ENCODE measurements around the gene HELQ. TPM values are rescaled to one million over a fixed set of nuclear protein-coding genes. Genes with fewer than 3 reads are reported as not detected.
"Not testable (repeated sequence)": the region's sequence is repeated elsewhere in the genome, so short reads cannot be mapped to it uniquely, and the experiment has no call there.

Gene HELQ
- total and polyA plus RNA-seq, 4 donors, result 5.2 to 22.0 (median 12.9) TPM

DNA sequence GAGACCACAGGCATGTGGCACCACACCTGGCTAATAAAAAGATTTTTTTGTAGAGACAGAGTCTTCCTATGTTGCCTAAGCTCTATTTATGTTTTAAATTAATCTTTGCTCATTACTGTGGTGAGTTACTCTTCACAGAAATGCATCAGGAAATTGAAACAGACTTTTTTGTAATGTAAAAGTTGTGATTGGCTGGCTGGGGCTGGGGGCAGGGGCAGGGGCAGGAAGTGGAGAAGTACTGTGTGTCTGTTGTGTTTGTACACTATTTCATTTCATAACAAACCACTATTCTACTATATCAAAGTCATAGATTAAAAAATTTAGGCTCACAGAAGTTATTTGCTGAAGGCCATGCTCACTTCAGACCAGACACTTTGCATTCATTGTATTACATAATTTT lies 48.4 kb upstream of the HELQ start:
- Histone ChIP-seq H3K4me1 (ENCODE audit: control insufficient read depth in 5 of 5, insufficient read depth in 5 of 5, low read length in 5 of 5) (no peaks in the 10 kb centered on the region), H3K9me3 (ENCODE audit: control insufficient read depth in 4 of 4, insufficient read depth in 3 of 4, low read length in 3 of 4) (no peaks in the 10 kb centered on the region), H3K27me3 (ENCODE audit: control insufficient read depth in 3 of 3, insufficient read depth in 3 of 3, low read length in 2 of 3) (no peaks in the 10 kb centered on the region), H3K27ac (ENCODE audit: low read depth in 1 of 2, low read length in 1 of 2) (no peak overlapping the region), H3K9ac (ENCODE audit: insufficient read depth in 1 of 2, low read length in 2 of 2) (no peak overlapping the region), H3K4me3 (no peak overlapping the region), H3K36me3 (ENCODE audit: control insufficient read depth in 4 of 4, insufficient read depth in 4 of 4, low read length in 4 of 4) (no peaks in the 10 kb centered on the region)
- TF ChIP-seq, protein P1, sequence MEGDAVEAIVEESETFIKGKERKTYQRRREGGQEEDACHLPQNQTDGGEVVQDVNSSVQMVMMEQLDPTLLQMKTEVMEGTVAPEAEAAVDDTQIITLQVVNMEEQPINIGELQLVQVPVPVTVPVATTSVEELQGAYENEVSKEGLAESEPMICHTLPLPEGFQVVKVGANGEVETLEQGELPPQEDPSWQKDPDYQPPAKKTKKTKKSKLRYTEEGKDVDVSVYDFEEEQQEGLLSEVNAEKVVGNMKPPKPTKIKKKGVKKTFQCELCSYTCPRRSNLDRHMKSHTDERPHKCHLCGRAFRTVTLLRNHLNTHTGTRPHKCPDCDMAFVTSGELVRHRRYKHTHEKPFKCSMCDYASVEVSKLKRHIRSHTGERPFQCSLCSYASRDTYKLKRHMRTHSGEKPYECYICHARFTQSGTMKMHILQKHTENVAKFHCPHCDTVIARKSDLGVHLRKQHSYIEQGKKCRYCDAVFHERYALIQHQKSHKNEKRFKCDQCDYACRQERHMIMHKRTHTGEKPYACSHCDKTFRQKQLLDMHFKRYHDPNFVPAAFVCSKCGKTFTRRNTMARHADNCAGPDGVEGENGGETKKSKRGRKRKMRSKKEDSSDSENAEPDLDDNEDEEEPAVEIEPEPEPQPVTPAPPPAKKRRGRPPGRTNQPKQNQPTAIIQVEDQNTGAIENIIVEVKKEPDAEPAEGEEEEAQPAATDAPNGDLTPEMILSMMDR (IDR thresholded peaks at IDR 0.05; ENCODE audit: control extremely low read depth, extremely low read depth), result no peak
- no peak for DNase-seq
- no peak for ATAC-seq (ENCODE audit: insufficient read depth, low FRiP score)

DNA sequence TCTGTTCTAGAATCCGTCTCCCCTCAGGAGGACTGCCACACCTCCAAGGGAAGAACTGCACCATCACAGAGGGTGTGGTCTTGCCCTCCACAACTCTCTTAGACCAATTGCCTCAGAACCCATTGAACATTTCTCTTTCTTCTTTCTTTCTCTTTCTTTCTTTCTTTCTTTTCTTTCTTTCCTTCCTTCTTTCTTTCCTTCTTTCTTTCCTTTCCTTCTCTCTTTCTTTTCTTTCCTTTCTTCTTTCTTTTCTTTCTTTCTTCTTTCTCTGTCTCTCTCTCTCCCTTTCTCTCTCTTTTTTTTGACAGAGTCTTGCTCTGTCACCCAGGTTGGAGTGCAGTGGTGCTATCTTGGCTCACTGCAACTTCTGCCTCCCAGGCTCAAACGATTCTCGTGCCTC lies 46.0 kb upstream of the HELQ start:
- ATAC-seq (ENCODE audit: insufficient read depth, low FRiP score); H3K27me3 ChIP-seq (ENCODE audit: control insufficient read depth in 3 of 3, insufficient read depth in 3 of 3, low read length in 2 of 3); H3K27ac ChIP-seq (ENCODE audit: low read depth in 1 of 2, low read length in 1 of 2); H3K9ac ChIP-seq (ENCODE audit: insufficient read depth in 1 of 2, low read length in 2 of 2); DNase-seq; H3K9me3 ChIP-seq (ENCODE audit: control insufficient read depth in 4 of 4, insufficient read depth in 3 of 4, low read length in 3 of 4); H3K36me3 ChIP-seq (ENCODE audit: control insufficient read depth in 4 of 4, insufficient read depth in 4 of 4, low read length in 4 of 4); H3K4me3 ChIP-seq; H3K4me1 ChIP-seq (ENCODE audit: control insufficient read depth in 5 of 5, insufficient read depth in 5 of 5, low read length in 5 of 5): not testable (repeated sequence)
- WGBS, 2 donors, result 89 to 92% methylated on average over 3 of the region's 3 CpGs

DNA sequence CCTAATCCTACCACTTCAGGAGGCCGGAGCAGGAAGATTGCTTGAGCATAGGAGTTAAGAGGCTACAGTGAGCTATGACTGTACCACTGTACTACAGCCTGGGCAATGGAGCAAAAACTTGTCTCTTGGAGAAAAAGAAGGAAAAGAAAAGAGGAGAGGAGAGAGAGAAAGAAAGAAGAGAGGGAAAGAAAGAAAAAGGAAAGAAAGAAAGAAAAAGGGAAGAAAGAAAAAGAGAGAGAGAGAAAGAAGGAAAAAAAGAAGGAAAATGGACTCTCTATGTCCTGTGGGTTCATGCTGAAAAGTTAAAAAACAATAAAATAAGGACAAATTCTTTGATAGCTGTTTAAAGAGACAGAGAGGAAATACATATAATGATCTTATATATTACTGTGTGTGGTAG lies 42.6 kb upstream of the HELQ start:
- TF ChIP-seq, protein P1 (IDR thresholded peaks at IDR 0.05; ENCODE audit: control extremely low read depth, extremely low read depth), result no peak
- H3K4me1 ChIP-seq (ENCODE audit: control insufficient read depth in 5 of 5, insufficient read depth in 5 of 5, low read length in 5 of 5), result no peaks in the 10 kb centered on the region
- no peaks in the 10 kb centered on the region for H3K36me3 ChIP-seq (ENCODE audit: control insufficient read depth in 4 of 4, insufficient read depth in 4 of 4, low read length in 4 of 4)
- DNase-seq (no peak), ATAC-seq (ENCODE audit: insufficient read depth, low FRiP score) (no peak)
- H3K27me3 ChIP-seq (ENCODE audit: control insufficient read depth in 3 of 3, insufficient read depth in 3 of 3, low read length in 2 of 3), result no peaks in the 10 kb centered on the region
- H3K27ac ChIP-seq (ENCODE audit: low read depth in 1 of 2, low read length in 1 of 2), result no peak overlapping the region
- no peak overlapping the region for H3K4me3 ChIP-seq
- H3K9ac ChIP-seq (ENCODE audit: insufficient read depth in 1 of 2, low read length in 2 of 2), result no peak overlapping the region
- 80 to 90% methylated on average over 1 of the region's 1 CpG for WGBS, 2 donors
- no peaks in the 10 kb centered on the region for H3K9me3 ChIP-seq (ENCODE audit: control insufficient read depth in 4 of 4, insufficient read depth in 3 of 4, low read length in 3 of 4)

DNA sequence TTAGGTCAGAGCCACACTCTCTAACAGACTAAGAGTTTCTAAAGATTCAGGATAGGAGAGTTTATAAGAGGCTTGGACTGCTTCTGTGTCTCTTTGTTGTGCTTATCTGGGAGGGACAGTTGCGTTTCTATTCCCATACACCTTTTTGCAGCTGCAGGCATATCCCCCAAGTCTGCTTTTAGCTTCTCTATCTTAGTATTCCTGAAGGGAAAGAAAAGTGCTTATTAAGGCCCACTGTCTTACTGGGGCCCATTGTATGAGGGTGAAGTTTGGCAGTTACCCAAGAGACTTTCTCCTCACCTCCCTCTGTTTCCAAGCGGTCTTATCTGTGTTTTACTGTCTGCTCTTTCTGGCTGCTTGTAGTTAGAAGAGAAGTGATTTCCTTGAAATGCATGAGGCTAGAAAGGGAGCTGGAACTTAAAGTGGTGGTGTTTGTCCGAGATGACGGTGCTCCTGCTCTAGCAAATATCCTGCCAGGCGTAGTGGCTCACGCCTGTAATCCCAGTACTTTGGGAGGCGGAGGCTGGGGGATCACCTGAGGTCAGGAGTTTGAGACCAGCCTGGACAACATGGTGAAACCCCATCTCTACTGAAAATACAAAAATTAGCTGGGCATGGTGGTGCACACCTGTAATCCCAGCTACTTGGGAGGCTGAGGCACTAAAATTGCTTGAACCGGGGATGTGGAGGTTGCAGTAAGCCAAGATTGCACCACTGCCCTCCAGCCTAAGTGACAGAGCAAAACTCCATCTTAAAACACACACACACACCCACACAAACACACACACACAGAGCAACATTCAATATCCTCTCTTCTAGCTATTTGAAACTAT lies 40.7 kb upstream of the HELQ start:
- not testable (repeated sequence) for H3K4me3 ChIP-seq; ATAC-seq (ENCODE audit: insufficient read depth, low FRiP score); H3K9ac ChIP-seq (ENCODE audit: insufficient read depth in 1 of 2, low read length in 2 of 2); H3K36me3 ChIP-seq (ENCODE audit: control insufficient read depth in 4 of 4, insufficient read depth in 4 of 4, low read length in 4 of 4); DNase-seq; H3K4me1 ChIP-seq (ENCODE audit: control insufficient read depth in 5 of 5, insufficient read depth in 5 of 5, low read length in 5 of 5); H3K27me3 ChIP-seq (ENCODE audit: control insufficient read depth in 3 of 3, insufficient read depth in 3 of 3, low read length in 2 of 3); H3K27ac ChIP-seq (ENCODE audit: low read depth in 1 of 2, low read length in 1 of 2); H3K9me3 ChIP-seq (ENCODE audit: control insufficient read depth in 4 of 4, insufficient read depth in 3 of 4, low read length in 3 of 4)
- WGBS, 2 donors, result 84 to 88% methylated on average over 8 of the region's 8 CpGs

Data from lung (tissue), 12 donors.